Adipose tissue (tissue), 3 donors: ENCODE results near the gene DNAH1. TPM values are rescaled to one million over a fixed set of nuclear protein-coding genes. Genes with fewer than 3 reads are reported as not detected.

Source experiments
- H3K27ac ChIP-seq: one replicate; pipeline ENCODE4 v1.5.1; 2013; ENCODE audit warnings: low read depth, low read length
- WGBS, 3 donors: extraction: QIAGEN DNeasy Blood & Tissue Kit; methylation state at CpG; one replicate each; pipeline ENCODE4 v1.1.7; 2013; 5-methylcytosine and 5-hydroxymethylcytosine counted together
- polyA plus RNA-seq, 3 donors: library from polyadenylated mRNA; stranded (reverse); fragments of 200-250 nt; gene quantifications; one replicate each; pipeline ENCODE4 v1.2.3, GENCODE V29; 2013
- donor health status: healthy with polysubstance abuse.
- donor health status: Bipolar disorder and iron deficiency.
- donor health status: healthy.

DNAH1 gene
- polyA plus RNA-seq, 3 donors, result 2.4 to 10.7 (median 8.0) TPM

GRCh38 chr3:52305926-52306325, 10.2 kb upstream of the DNAH1 start:
- H3K27ac ChIP-seq, result no peak overlapping the region
- 86 to 94% (median 89%) methylated on average over 5 of the region's 5 CpGs for WGBS, 3 donors

- 93 to 95% (median 94%) methylated on average over 4 of the region's 4 CpGs for WGBS, 3 donors
- no peak overlapping the region for H3K27ac ChIP-seq
These were observed 9.1 kb upstream of the DNAH1 start for GRCh38 chr3:52306978-52307377.

GRCh38 chr3:52308308-52308707, 7.8 kb upstream of the DNAH1 start:
- WGBS, 3 donors, result 50 to 76% (median 59%) methylated on average over 1 of the region's 1 CpG
- H3K27ac ChIP-seq, result no peak overlapping the region

- H3K27ac ChIP-seq, result no peak overlapping the region
- WGBS, 3 donors, result 79 to 82% (median 82%) methylated on average over 9 of the region's 9 CpGs
These were observed 5.1 kb upstream of the DNAH1 start for GRCh38 chr3:52310861-52311575.

- H3K27ac ChIP-seq, result no peak overlapping the region
- WGBS, 3 donors, result 90 to 91% (median 90%) methylated on average over 9 of the region's 9 CpGs
These were observed 4.5 kb upstream of the DNAH1 start for GRCh38 chr3:52311576-52312119.

GRCh38 chr3:52313188-52313773, 2.8 kb upstream of the DNAH1 start:
- 80 to 85% (median 85%) methylated on average over 2 of the region's 2 CpGs for WGBS, 3 donors
- H3K27ac ChIP-seq, result no peak overlapping the region

GRCh38 chr3:52313774-52314188, 2.3 kb upstream of the DNAH1 start:
- WGBS, 3 donors, result 56 to 85% (median 56%) methylated on average over 4 of the region's 4 CpGs
- H3K27ac ChIP-seq, result no peak overlapping the region

- WGBS, 3 donors, result 91 to 97% (median 93%) methylated on average over 3 of the region's 3 CpGs
- H3K27ac ChIP-seq, result no peak overlapping the region
These were observed 1.6 kb upstream of the DNAH1 start for GRCh38 chr3:52314489-52314888.

- no peak overlapping the region for H3K27ac ChIP-seq
- WGBS, 3 donors, result 93 to 96% (median 95%) methylated on average over 6 of the region's 6 CpGs
These were observed 1.1 kb upstream of the DNAH1 start for GRCh38 chr3:52315006-52315405.

- WGBS, 3 donors, result 16 to 38% (median 18%) methylated on average over 44 to 45 of the region's 45 CpGs
- no peak overlapping the region for H3K27ac ChIP-seq
These were observed 1.3 kb downstream of the DNAH1 start for GRCh38 chr3:52317208-52318000.

GRCh38 chr3:52318186-52318816, 2.2 kb downstream of the DNAH1 start:
- no peak overlapping the region for H3K27ac ChIP-seq
- 71 to 84% (median 79%) methylated on average over 14 of the region's 14 CpGs for WGBS, 3 donors

GRCh38 chr3:52319921-52320595, 3.9 kb downstream of the DNAH1 start:
- 90 to 93% (median 91%) methylated on average over 10 of the region's 10 CpGs for WGBS, 3 donors
- H3K27ac ChIP-seq, result no peak overlapping the region

- 83 to 87% (median 87%) methylated on average over 5 of the region's 5 CpGs for WGBS, 3 donors
- H3K27ac ChIP-seq, result no peak overlapping the region
These were observed 5.4 kb downstream of the DNAH1 start for GRCh38 chr3:52321481-52321880.

GRCh38 chr3:52322466-52322865, 6.3 kb downstream of the DNAH1 start:
- no peak overlapping the region for H3K27ac ChIP-seq
- 85 to 92% (median 89%) methylated on average over 7 of the region's 7 CpGs for WGBS, 3 donors

GRCh38 chr3:52323526-52324295, 7.6 kb downstream of the DNAH1 start:
- H3K27ac ChIP-seq, result no peak overlapping the region
- 79 to 88% (median 80%) methylated on average over 11 of the region's 11 CpGs for WGBS, 3 donors

GRCh38 chr3:52324676-52325075, 8.6 kb downstream of the DNAH1 start:
- H3K27ac ChIP-seq, result no peak overlapping the region
- WGBS, 3 donors, result 93 to 98% (median 96%) methylated on average over 9 of the region's 9 CpGs

GRCh38 chr3:52325686-52326085, 9.6 kb downstream of the DNAH1 start:
- H3K27ac ChIP-seq, result no peak overlapping the region

- no peak overlapping the region for H3K27ac ChIP-seq
- 90 to 94% (median 92%) methylated on average over 6 of the region's 6 CpGs for WGBS, 3 donors
These were observed 10.9 kb downstream of the DNAH1 start for GRCh38 chr3:52326976-52327375.
